Stimulated activated CD8-positive, alpha-beta memory T cell treated with anti-CD3 and anti-CD28 coated beads, Interleukin-7, amount 100 ng/mL, for 48 hours (primary cell): ENCODE results near the gene ASTL.
A peak's percentile ranks its signal among the peaks of the same experiment; 100 is the strongest.
"Not testable (repeated sequence)": the region's sequence is repeated elsewhere in the genome, so short reads cannot be mapped to it uniquely, and the experiment has no call there.

Experiments
- DNase-seq, 2 donors: peaks; one replicate each; pipeline ENCODE4 v3.0.0-alpha.2; 2020; ENCODE audit warnings: low read depth in 1 of 2; ENCODE audit errors: extremely low read depth in 1 of 2

ASTL gene

GRCh38 chr2:96138179-96139145 is at the start of gene ASTL:
Gene ASTL, minus strand, starts transcription at chr2:96138502. Its CDS starts 66 bp downstream, at chr2:96138436.
- DNase-seq, result no peak

- DNase-seq, result no peak
These were observed 48.3 kb upstream of the ASTL start for GRCh38 chr2:96186562-96186961.

DNA sequence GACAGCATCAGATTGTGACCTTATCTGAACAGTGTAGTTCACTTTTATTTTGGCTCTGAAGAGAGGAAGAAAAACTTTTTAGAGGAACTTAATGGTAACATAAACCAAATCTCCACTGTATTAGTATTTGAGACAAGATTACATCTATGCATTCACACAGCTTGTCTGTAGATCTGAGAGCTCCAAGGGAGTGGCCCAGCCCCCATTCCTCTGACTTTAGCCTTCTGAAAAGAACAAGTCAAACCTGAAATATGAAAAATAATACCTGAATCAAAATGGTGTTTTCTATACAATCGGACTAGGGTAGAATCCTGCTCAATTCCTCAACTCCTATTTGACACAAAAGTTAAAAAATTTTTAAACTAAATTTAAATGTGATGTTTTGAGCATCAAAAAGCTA is 47.2 kb upstream of the ASTL start:
- no peak for DNase-seq

DNA sequence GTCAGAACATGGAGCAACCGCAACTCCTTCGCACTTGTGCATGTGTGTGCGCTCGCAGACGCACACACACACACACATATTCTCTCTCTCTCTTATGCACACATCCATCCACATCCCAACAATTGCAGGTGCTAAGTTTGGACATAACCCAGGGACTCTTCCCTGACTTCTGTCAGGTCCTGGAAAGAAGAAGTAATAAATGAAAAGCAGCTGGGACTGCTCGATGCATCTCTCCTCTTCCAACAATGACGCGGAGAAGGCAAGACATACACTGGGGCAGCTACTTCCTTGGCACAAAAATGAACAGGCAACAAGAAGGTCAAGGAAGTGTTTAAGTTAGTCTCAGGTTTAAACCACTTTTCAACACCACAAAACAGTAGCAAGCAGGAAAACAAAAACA is 46.7 kb upstream of the ASTL start:
- DNase-seq, result no peak

DNA sequence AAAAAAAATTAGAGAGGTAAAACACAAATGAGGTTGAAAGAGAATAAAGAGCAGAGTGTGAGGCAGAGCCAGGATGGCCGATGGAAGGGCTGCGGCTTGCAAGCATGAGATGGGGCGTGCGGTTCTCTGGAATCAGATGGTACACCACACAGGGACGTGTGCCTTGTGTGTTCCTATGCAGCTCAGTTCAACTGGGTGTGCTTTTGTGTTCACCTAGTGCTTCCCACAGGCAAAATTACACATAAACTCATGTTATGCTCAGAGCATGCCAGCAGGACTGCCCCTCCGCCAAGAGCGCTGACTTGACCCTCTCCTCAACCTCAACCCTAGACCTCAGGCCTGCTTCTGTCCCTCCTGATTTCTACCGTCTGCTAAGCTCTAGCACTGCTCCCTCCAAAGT is 45.9 kb upstream of the ASTL start:
- DNase-seq, result no peak

DNA sequence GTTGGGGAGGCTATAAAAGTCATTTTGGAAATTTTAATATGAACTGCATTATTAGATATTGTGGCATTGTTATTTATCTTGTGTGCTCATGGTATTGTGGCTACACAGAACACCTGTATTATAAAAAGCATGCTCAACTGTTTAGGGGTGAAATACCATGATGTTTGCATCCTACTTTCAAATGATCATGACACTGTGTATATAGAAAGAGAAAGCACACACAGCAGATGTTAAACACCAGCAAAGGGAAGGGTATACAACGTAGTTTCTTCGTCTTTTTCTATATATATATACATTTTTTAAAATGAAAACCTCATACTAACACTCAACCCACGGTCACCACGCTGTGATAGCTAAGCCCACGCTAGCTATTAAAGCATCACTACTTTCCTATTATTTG is 43.2 kb upstream of the ASTL start:
- no peak for DNase-seq

DNA sequence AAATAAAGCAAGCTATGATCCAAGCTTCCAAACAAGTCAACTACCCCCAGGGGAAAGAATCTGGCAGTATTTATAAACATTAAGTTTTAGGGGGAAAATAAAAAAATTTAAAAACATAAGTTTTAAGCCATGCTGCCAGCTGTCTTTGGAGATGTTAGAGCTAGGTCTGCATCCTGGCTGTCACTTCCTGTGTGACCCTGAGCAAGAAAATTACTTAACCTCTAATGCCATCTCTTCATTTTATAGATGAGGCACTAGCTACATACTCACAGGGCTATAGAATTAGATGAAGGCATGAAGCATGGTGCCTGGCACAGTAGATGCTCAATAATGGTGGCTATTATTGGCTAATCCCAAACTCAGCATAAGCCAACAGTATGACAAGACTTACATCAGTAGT is 42.2 kb upstream of the ASTL start:
- DNase-seq, result no peak

DNA sequence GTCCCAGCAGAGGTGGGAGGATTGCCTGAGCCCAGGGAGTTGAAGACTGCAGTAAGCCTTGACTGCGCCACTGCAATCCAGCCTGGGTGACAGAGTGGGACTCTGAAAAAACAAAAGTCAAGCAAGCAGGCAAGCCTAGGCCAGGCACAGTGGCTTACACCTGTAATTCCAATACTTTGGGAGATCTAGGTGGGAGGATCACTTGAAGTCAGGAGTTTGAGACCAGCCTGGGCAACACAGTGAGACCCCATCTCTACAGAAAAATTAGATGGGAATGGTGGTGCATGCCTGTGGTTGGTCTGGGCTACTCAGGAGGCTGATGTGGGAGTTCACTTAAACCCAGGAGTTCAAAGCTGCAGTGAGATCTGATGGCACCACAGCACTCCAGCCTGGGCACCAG is 41.7 kb upstream of the ASTL start:
- no peak for DNase-seq

GRCh38 chr2:96176661-96177060 is 38.4 kb upstream of the ASTL start:
- no peak for DNase-seq

- DNase-seq, result no peak
These were observed 37.6 kb upstream of the ASTL start for GRCh38 chr2:96175951-96176350.

GRCh38 chr2:96174251-96175144 is 36.2 kb upstream of the ASTL start:
- DNase-seq, result peak; percentile 61 to 77

- DNase-seq, result no peak
These were observed 33.5 kb upstream of the ASTL start for GRCh38 chr2:96171831-96172230.

- no peak for DNase-seq
These were observed 32.3 kb upstream of the ASTL start for GRCh38 chr2:96170626-96171025.

GRCh38 chr2:96169868-96170507 is 31.7 kb upstream of the ASTL start:
- DNase-seq, result no peak

DNA sequence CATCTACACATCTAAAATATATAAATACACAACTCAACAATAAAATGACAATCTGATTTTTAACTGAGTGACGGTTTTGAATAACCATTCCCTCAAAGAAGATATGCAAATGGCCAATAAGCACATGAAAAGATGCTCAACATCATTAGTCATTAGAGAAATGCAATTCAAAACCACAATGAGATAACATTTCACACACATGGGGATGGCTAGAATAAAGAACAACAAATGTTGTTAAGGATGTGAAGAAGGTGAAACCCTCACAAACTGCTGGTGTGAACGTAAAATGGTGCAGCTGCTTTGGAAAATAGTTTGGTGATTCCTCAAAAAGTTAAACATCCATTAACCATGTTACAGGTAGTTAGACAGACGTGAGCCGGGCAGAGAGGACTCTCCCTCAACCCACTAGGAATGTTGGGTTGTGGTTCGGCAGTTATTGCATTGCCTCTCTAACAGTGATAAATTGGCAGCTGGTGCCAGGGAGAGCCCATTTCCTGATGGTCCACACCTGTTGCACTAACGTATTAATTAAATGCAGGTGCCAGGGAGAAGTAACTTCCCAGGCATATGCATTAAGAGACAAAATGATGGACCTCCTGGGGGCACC is 29.2 kb upstream of the ASTL start:
- no peak for DNase-seq

DNA sequence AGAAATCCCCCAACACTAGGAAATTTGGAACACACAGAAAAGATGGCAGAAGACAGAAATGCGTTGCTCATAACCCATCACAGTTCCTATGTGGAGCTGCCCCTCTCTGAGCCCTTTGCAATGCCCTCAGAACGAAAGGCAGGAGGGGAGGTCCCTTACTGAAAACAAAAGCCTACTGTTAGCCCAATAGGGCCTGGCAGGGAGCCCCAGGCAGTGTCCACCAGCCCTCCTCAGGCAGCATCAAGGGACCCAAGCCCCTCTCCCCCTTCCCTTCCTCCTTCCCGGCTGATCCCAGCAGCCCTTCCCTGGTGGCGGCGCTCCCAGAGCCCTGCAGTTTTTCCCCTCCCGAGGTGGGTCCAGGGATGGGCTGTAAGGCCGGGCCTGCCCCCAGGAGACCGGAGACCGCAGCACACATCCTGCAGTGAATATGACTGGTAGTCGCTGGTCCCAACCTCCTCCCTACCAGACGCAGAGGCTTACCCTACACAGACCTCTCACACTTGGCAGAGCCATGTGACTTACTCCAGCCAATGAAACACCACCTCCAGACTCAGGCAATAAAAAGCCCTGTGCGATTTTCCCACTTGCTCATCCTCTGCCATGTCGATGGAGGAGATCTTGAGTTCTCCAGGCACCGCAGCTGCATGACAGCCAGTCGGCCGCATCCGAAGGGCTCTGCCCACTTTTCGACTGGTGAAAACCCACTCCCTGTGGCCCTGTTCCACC is 26.3 kb upstream of the ASTL start:
- peak in 1 of 2 donors; percentile 82 for DNase-seq

GRCh38 chr2:96163768-96164429 is 25.6 kb upstream of the ASTL start:
- DNase-seq, result peak; percentile 90 to 91

GRCh38 chr2:96163415-96163767 is 25.1 kb upstream of the ASTL start:
- DNase-seq, result no peak

DNA sequence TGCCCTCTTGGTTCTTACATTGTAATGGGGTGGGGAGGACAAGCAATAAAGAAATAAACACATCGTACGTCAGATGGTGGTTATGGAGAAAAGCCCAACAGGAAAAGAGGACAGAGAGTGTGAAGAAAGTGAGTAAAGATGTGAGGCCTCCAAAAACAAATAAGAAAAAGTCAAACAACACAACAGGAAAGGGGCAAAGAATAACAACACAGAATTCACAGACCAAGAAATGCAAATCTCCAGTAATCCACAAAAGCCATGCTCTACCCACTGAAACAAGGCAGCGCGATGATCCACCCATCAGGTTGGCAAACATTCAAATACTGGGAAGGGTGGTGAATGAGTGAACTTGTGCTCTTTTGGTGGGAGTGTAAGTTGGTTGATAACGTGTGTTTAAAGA is 23.6 kb upstream of the ASTL start:
- no peak for DNase-seq

- DNase-seq, result not testable (repeated sequence)
These were observed 22.1 kb upstream of the ASTL start for GRCh38 chr2:96160366-96160765.
